K562 (cell line): ENCODE measurements around the gene ILF3. TPM values are rescaled to one million over a fixed set of nuclear protein-coding genes. Genes with fewer than 3 reads are reported as not detected.

Source experiments
- ATAC-seq: fragments of 200-7000 bp; cut with Tn5 transposase; 3 replicates; pipeline ENCODE4 v1.9.1; 2020; ENCODE audit warnings: moderate library complexity
- BruUV-seq: library from RNA; stranded (reverse); fragments of 400-500 nt; replicated peaks from 2 replicates; lab custom pipeline; 2021; lab: Mats Ljungman, UMichigan
- CTCF ChIA-PET: fragments of 300-600 bp; formaldehyde crosslinking; extraction: SDS; loops from one replicate; lab custom pipeline; 2021; ENCODE audit warnings: low intra/inter-chr PET ratio; lab: Yijun Ruan, JAX
- POLR2A ChIA-PET: fragments of 300-600, 350-650 bp; sonication (Branson Sonifier 250); formaldehyde crosslinking; extraction: SDS; loops from one replicate; lab custom pipeline; 2021; ENCODE audit warnings: antibody characterized with exemption, inconsistent platforms; lab: Yijun Ruan, JAX
- DNase-seq, 4 experiments: peaks; one replicate each; pipeline versions ENCODE4 v3.0.0 to v3.0.0-alpha.2; 2011 to 2018; ENCODE audit warnings: low spot score in 3 of 4, mixed read lengths in 3 of 4; ENCODE audit errors: extremely low read depth in 1 of 4
- FAIRE-seq: peaks from 2 replicates; lab custom pipeline; 2011; peaks lifted over from hg19 to GRCh38; lab: Jason Lieb, UNC
- H2AFZ ChIP-seq: 2 replicates; pipeline ENCODE4 v1.6.0; 2011; ENCODE audit warnings: low read depth, low read length, control low read depth, inconsistent platforms
- H3K27ac ChIP-seq: fragments of 200-600 bp; 3 replicates; pipeline ENCODE4 v1.8.0; 2011; ENCODE audit warnings: low read depth, mild to moderate bottlenecking, control low read depth, inconsistent platforms, low read length, moderate library complexity, mixed read lengths; ENCODE audit errors: extremely low read depth
- H3K27me3 ChIP-seq, 2 experiments: fragments of 300-600 bp in 1 of 2; 2 replicates in 1 of 2; 3 replicates in 1 of 2; pipeline versions ENCODE4 v1.6.0 to v1.8.0; 2011; ENCODE audit warnings: inconsistent platforms in 2 of 2, low read length in 2 of 2, mild to moderate bottlenecking in 1 of 2, mixed read lengths in 1 of 2, moderate library complexity in 1 of 2; ENCODE audit not compliant: control insufficient read depth in 2 of 2, insufficient read depth in 2 of 2
- H3K36me3 ChIP-seq: fragments of 300-600 bp; 3 replicates; pipeline ENCODE4 v1.8.0; 2011; ENCODE audit warnings: mild to moderate bottlenecking, low read length, inconsistent platforms; ENCODE audit not compliant: control insufficient read depth, insufficient read depth
- H3K4me1 ChIP-seq, 2 experiments: fragments of 200-600 bp in 1 of 2; replicated peaks in 1 of 2; 2 replicates in 1 of 2; 3 replicates in 1 of 2; pipeline versions ENCODE4 v1.5.1 to v1.8.0; 2011; ENCODE audit warnings: inconsistent platforms in 2 of 2, low read length in 2 of 2, mild to moderate bottlenecking in 1 of 2, mixed read lengths in 1 of 2, moderate library complexity in 1 of 2; ENCODE audit not compliant: control insufficient read depth in 2 of 2, insufficient read depth in 2 of 2
- H3K4me2 ChIP-seq: 2 replicates; pipeline ENCODE4 v1.6.1; 2011; ENCODE audit warnings: low read length, control low read depth, inconsistent platforms, mixed read lengths; ENCODE audit not compliant: insufficient read depth
- H3K4me3 ChIP-seq: fragments of 200-600 bp; sonication (generic), shearing (Covaris generic); 2 replicates; pipeline ENCODE4 v1.5.1; 2016; ENCODE audit warnings: control low read depth, inconsistent platforms
- H3K79me2 ChIP-seq: fragments of 200-600 bp; 3 replicates; pipeline ENCODE4 v1.8.0; 2011; ENCODE audit warnings: low read length, inconsistent platforms; ENCODE audit not compliant: control insufficient read depth, insufficient read depth
- H3K9ac ChIP-seq, 2 experiments: 2 replicates each; pipeline versions ENCODE4 v1.6.0 to v1.6.1; 2011; ENCODE audit warnings: low read depth in 2 of 2, low read length in 2 of 2, control low read depth in 1 of 2, inconsistent platforms in 1 of 2, mild to moderate bottlenecking in 1 of 2, mixed read lengths in 1 of 2; ENCODE audit not compliant: insufficient read depth in 1 of 2
- H3K9me1 ChIP-seq: one replicate; pipeline ENCODE4 v1.6.0; 2011; ENCODE audit warnings: inconsistent platforms, mild to moderate bottlenecking, low read length, moderate library complexity; ENCODE audit not compliant: control insufficient read depth, insufficient read depth
- H3K9me3 ChIP-seq: replicated peaks from 2 replicates; pipeline ENCODE4 v1.5.1; 2011; ENCODE audit warnings: low read depth, low read length, inconsistent platforms; ENCODE audit not compliant: control insufficient read depth, insufficient read depth
- H4K20me1 ChIP-seq: replicated peaks from 2 replicates; pipeline ENCODE4 v1.6.1; 2011; ENCODE audit warnings: low read length, inconsistent platforms, mixed read lengths; ENCODE audit not compliant: control insufficient read depth, insufficient read depth
- BCOR ChIP-seq: fragments of 450-650 bp; IDR thresholded peaks from 2 replicates; pipeline ENCODE4 v1.6.1; 2016
- CC2D1A ChIP-seq: fragments of 450-650 bp; IDR thresholded peaks from 2 replicates; pipeline ENCODE4 v1.6.1; 2017; ENCODE audit warnings: mild to moderate bottlenecking
- CREM ChIP-seq: IDR thresholded peaks from 2 replicates; pipeline ENCODE4 v1.6.1; 2014; ENCODE audit warnings: antibody characterized with exemption, low read depth
- HDAC3 ChIP-seq: fragments of 450-650 bp; IDR thresholded peaks from 2 replicates; pipeline ENCODE4 v1.6.1; 2018; ENCODE audit warnings: borderline replicate concordance, mild to moderate bottlenecking, moderate library complexity; ENCODE audit not compliant: partially characterized antibody
- NCOA4 ChIP-seq: fragments of 450-650 bp; IDR thresholded peaks from 2 replicates; pipeline ENCODE4 v1.6.1; 2018; ENCODE audit warnings: mild to moderate bottlenecking; ENCODE audit not compliant: partially characterized antibody
- OTX1 ChIP-seq: fragments of 450-650 bp; formaldehyde crosslinking; IDR thresholded peaks from 2 replicates; pipeline ENCODE4 v1.4.0; 2022; ENCODE audit warnings: mild to moderate bottlenecking
- POLR2AphosphoS2 ChIP-seq: IDR thresholded peaks from 2 replicates; pipeline ENCODE4 v1.6.1; 2012; ENCODE audit warnings: low read length, improper control_type of control experiment
- RB1 ChIP-seq: fragments of 450-650 bp; IDR thresholded peaks from 2 replicates; pipeline ENCODE4 v1.6.1; 2017; ENCODE audit warnings: low read depth, mild to moderate bottlenecking
- SMC3 ChIP-seq: conservative IDR thresholded peaks from 2 replicates; pipeline ENCODE4 v1.6.1; 2011; ENCODE audit warnings: low read depth, low read length, improper control_type of control experiment; ENCODE audit not compliant: insufficient read depth
- SRF ChIP-seq, 2 experiments: fragments of 250-450, 450-650 bp in 1 of 2; sonication (Bioruptor Pico) in 1 of 2; sonication (generic) in 1 of 2; formaldehyde crosslinking; IDR thresholded peaks; 2 replicates each; pipeline versions ENCODE4 v1.5.0 to v1.5.1; 2020 to 2022; ENCODE audit warnings: mild to moderate bottlenecking in 1 of 2, missing genetic modification reagents in 1 of 2
- TRIM24 ChIP-seq, 2 experiments: fragments of 450-650 bp; IDR thresholded peaks; 2 replicates each; pipeline ENCODE4 v1.6.1; 2016
- ZNF384 ChIP-seq: IDR thresholded peaks from 2 replicates; pipeline ENCODE4 v1.6.1; 2012; ENCODE audit warnings: low read depth, low read length, improper control_type of control experiment
- ZNF77 ChIP-seq: fragments of 250-450 bp; sonication (Bioruptor Pico); IDR thresholded peaks from 2 replicates; pipeline ENCODE4 v1.5.0; 2020
- WGBS: fragments of 100-300 bp; shearing (Covaris generic); methylation state at CpG from one replicate; pipeline ENCODE4 v1.1.6; 2016; ENCODE audit warnings: low coverage, mixed read lengths; ENCODE audit not compliant: insufficient coverage; ENCODE audit errors: missing lambda C conversion rate; 5-methylcytosine and 5-hydroxymethylcytosine counted together
- in situ Hi-C: fragments of 300-500 bp; cut with MboI; formaldehyde crosslinking; loops from 4 replicates; pipeline ENCODE4 v1.15.0; 2018; ENCODE audit warnings: inconsistent platforms, mixed read lengths
- intact Hi-C: fragments of 100-400 bp; cut with micrococcal nuclease; formaldehyde crosslinking; loops from 2 replicates; pipeline ENCODE4 v1.14.2; 2022
- polyA plus RNA-seq, 8 experiments: library from polyadenylated mRNA; depleted of rRNA in 4 of 8; stranded (reverse) in 5 of 8; unstranded in 3 of 8; fragments of >200 nt; fragmentation: Nextera tagmentation in 2 of 8; fragmentation: Illumina TruSeq in 1 of 8; extraction: Ambion mirVana in 2 of 8; extraction: Trizol in 1 of 8; gene quantifications; 2 replicates each; pipeline versions ENCODE4 v1.2.1 to v1.2.3, GENCODE V29; 2011 to 2014; ENCODE audit warnings: inconsistent platforms in 1 of 8, missing spikeins in 1 of 8
- total RNA-seq, 7 experiments: library from RNA; depleted of rRNA in 6 of 7; stranded (reverse); fragments of >200 nt in 6 of 7; fragmentation: Illumina TruSeq in 2 of 7; extraction: Trizol in 2 of 7; gene quantifications; 2 replicates each; pipeline versions ENCODE4 v1.2.1 to v1.2.3, GENCODE V29; 2011 to 2021; ENCODE audit warnings: low replicate concordance in 1 of 7
- TF ChIP-seq, protein P1 (sequence below): fragments of 450-650 bp; IDR thresholded peaks from 2 replicates; pipeline ENCODE4 v1.6.1; 2016; ENCODE audit warnings: missing biosample characterization, missing genetic modification characterization
- TF ChIP-seq, protein P2 (sequence below): sonication (generic); formaldehyde crosslinking; IDR thresholded peaks from 2 replicates; pipeline ENCODE4 v1.8.0; 2022; ENCODE audit warnings: missing genetic modification reagents, mild to moderate bottlenecking, moderate library complexity, borderline replicate concordance
- TF ChIP-seq, protein P3 (sequence below): sonication (generic); formaldehyde crosslinking; IDR thresholded peaks from 2 replicates; pipeline ENCODE4 v1.8.0; 2023; ENCODE audit warnings: mild to moderate bottlenecking, missing genetic modification reagents
- TF ChIP-seq, protein P4 (sequence below): fragments of 450-650 bp; IDR thresholded peaks from 2 replicates; pipeline ENCODE4 v1.6.1; 2016

ILF3 gene
- total and polyA plus RNA-seq, 9 of the 15 experiments (the other 6 are each of a cell fraction or from before 2014, with no cell fraction given) = 26.0 to 453 (median 175) TPM

DNA sequence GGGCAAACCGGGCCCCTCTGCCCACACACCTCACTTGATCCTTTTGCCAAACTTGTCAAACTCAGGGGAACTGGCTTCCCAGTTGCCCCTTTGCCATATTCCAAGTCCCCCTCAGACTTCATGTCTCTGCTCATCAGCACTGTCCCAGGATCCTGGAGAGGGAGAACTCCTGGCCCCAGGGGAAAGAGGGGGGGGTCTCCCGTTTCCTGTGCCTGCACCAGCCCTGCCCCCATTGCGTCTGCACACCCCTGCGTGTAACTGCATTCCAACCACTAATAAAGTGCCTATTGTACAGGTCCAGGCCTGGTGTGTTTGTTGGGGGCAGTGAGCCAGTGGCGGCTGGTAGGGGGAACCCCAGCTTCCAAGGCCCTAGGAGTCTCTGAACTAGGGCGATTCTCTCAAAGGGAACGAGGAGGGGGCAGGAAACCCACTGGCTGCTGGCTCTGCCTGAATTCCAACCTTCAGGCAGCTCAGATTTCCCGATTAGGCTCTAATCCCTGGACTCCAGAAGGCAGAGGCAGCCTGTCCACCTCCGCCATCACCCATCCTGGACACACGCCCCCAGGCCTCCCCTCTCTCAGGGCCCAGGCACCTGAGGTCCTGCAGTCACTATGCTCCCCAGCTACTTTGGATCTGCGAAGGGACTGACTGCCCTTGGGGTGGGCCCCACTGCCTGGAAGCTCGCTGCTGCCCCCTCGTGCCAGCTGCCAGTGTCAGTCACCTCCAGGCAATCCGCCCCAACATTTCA, 9.7 kb upstream of the ILF3 start:
- 0 out of 2 replicates have a peak overlapping the region, but pooled peaks have one; percentile 18 for H3K4me2 ChIP-seq
- H3K27me3 ChIP-seq = no peaks in the 10 kb centered on the region
- H3K9me1 ChIP-seq = peaks cover 4% of the 10 kb centered on the region
- POLR2A ChIA-PET = interaction anchor here (0.9 to 2.2 kb wide), 5 partner anchors 11 to 128 kb away, joined by 4 to 9 read pairs (median 4); no protein-coding TSS in a partner anchor
- H3K36me3 ChIP-seq = peaks cover 5% of the 10 kb centered on the region; the same call in 1 of the 3 replicates
- H2AFZ ChIP-seq = no peak overlapping the region
- no peaks in the 10 kb centered on the region for H3K79me2 ChIP-seq
- 14% methylated on average over 11 of the region's 14 CpGs for WGBS
- BruUV-seq = no TSS peak
- FAIRE-seq (peak; percentile 89), ATAC-seq (peak; percentile 96), DNase-seq (peak; percentile 88 to 92 (median 91))
- intact Hi-C loops (loop anchor here (1.0 kb wide), 2 partner anchors 63 to 103 kb away; no protein-coding TSS in a partner anchor), in situ Hi-C loops (loop anchor here (5.0 kb wide), 1 partner anchor 62 kb away; no protein-coding TSS in a partner anchor)
- peaks cover 8 to 14% of the 10 kb centered on the region in 2 experiments; a peak in 3 of 5 replicates for H3K4me1 ChIP-seq
- no peaks in the 10 kb centered on the region for H3K9me3 ChIP-seq
- H4K20me1 ChIP-seq = no peaks in the 10 kb centered on the region
- peak overlapping the region in 1 of 2 experiments; percentile 26; a peak in 2 of 4 replicates for H3K9ac ChIP-seq
- H3K4me3 ChIP-seq = no peak overlapping the region
- CTCF ChIA-PET = interaction anchor here (0.6 to 4.4 kb wide), 4 partner anchors 60 to 72 kb away, joined by 3 to 84 read pairs (median 8); no protein-coding TSS in a partner anchor
- H3K27ac ChIP-seq = no peak overlapping the region
- TF ChIP-seq HDAC3 = no peak
- no peak for TF ChIP-seq SRF (CRISPR knock-in tag; IDR thresholded peaks at IDR 0.05)
- TF ChIP-seq SMC3 = peak; percentile 98
- TF ChIP-seq, protein P1, sequence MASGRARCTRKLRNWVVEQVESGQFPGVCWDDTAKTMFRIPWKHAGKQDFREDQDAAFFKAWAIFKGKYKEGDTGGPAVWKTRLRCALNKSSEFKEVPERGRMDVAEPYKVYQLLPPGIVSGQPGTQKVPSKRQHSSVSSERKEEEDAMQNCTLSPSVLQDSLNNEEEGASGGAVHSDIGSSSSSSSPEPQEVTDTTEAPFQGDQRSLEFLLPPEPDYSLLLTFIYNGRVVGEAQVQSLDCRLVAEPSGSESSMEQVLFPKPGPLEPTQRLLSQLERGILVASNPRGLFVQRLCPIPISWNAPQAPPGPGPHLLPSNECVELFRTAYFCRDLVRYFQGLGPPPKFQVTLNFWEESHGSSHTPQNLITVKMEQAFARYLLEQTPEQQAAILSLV = no peak
- no peak for TF ChIP-seq NCOA4
- TF ChIP-seq TRIM24 (IDR thresholded peaks at IDR 0.05) = no peak
- no peak for TF ChIP-seq ZNF77 (CRISPR knock-in tag)
- TF ChIP-seq, protein P2, sequence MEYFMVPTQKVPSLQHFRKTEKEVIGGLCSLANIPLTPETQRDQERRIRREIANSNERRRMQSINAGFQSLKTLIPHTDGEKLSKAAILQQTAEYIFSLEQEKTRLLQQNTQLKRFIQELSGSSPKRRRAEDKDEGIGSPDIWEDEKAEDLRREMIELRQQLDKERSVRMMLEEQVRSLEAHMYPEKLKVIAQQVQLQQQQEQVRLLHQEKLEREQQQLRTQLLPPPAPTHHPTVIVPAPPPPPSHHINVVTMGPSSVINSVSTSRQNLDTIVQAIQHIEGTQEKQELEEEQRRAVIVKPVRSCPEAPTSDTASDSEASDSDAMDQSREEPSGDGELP (CRISPR knock-in tag) = peak; percentile 74
- TF ChIP-seq CREM = peak; percentile 41; the same call in 1 of the 2 replicates
- no peak for TF ChIP-seq BCOR
- TF ChIP-seq, protein P3, sequence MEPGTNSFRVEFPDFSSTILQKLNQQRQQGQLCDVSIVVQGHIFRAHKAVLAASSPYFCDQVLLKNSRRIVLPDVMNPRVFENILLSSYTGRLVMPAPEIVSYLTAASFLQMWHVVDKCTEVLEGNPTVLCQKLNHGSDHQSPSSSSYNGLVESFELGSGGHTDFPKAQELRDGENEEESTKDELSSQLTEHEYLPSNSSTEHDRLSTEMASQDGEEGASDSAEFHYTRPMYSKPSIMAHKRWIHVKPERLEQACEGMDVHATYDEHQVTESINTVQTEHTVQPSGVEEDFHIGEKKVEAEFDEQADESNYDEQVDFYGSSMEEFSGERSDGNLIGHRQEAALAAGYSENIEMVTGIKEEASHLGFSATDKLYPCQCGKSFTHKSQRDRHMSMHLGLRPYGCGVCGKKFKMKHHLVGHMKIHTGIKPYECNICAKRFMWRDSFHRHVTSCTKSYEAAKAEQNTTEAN (CRISPR knock-in tag) = no peak
- TF ChIP-seq POLR2AphosphoS2 = 0 out of 2 replicates have a peak, but pooled peaks have one; percentile 20
- peak; percentile 83 for TF ChIP-seq CC2D1A
- 0 out of 2 replicates have a peak, but pooled peaks have one; percentile 55 for TF ChIP-seq ZNF384
- TF ChIP-seq, protein P4, sequence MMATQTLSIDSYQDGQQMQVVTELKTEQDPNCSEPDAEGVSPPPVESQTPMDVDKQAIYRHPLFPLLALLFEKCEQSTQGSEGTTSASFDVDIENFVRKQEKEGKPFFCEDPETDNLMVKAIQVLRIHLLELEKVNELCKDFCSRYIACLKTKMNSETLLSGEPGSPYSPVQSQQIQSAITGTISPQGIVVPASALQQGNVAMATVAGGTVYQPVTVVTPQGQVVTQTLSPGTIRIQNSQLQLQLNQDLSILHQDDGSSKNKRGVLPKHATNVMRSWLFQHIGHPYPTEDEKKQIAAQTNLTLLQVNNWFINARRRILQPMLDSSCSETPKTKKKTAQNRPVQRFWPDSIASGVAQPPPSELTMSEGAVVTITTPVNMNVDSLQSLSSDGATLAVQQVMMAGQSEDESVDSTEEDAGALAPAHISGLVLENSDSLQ = peak; percentile 73
- TF ChIP-seq RB1 = peak; percentile 65; the same call in 1 of the 2 replicates
- TF ChIP-seq OTX1 (CRISPR knock-in tag) = peak; percentile 8; the same call in 1 of the 2 replicates
